Osteoblast (primary cell): Measurements from ENCODE around the gene MS4A15. TPM values are rescaled to one million over a fixed set of nuclear protein-coding genes. Genes with fewer than 3 reads are reported as not detected.

ENCODE experiments used
- DNase-seq: peaks from one replicate; pipeline ENCODE4 v3.0.0; 2011; ENCODE audit warnings: low spot score, mixed read lengths; ENCODE audit not compliant: insufficient read length; ENCODE audit errors: missing footprints
- H2AFZ ChIP-seq: 2 replicates; pipeline ENCODE4 v1.6.0; 2011; ENCODE audit warnings: mild to moderate bottlenecking, low read length
- H3K27ac ChIP-seq: 2 replicates; pipeline ENCODE4 v1.5.1; 2011; ENCODE audit warnings: mild to moderate bottlenecking, low read depth, low read length, moderate library complexity
- H3K27me3 ChIP-seq: 2 replicates; pipeline ENCODE4 v1.6.0; 2012; ENCODE audit warnings: mild to moderate bottlenecking, control low read depth, inconsistent platforms, low read length, moderate library complexity; ENCODE audit not compliant: insufficient read depth
- H3K36me3 ChIP-seq: 2 replicates; pipeline ENCODE4 v1.5.1; 2011; ENCODE audit warnings: mild to moderate bottlenecking, low read length, control low read depth, moderate library complexity; ENCODE audit not compliant: insufficient read depth
- H3K4me1 ChIP-seq: 2 replicates; pipeline ENCODE4 v1.5.1; 2011; ENCODE audit warnings: mild to moderate bottlenecking, low read length, control low read depth, moderate library complexity; ENCODE audit not compliant: insufficient read depth
- H3K4me2 ChIP-seq: 2 replicates; pipeline ENCODE4 v1.6.0; 2011; ENCODE audit warnings: mild to moderate bottlenecking, low read length; ENCODE audit not compliant: insufficient read depth
- H3K4me3 ChIP-seq: fragments of 200-600 bp; sonication (generic); 3 replicates; pipeline ENCODE4 v1.5.1; 2012; ENCODE audit warnings: mild to moderate bottlenecking, low read length, inconsistent platforms; ENCODE audit not compliant: insufficient read depth
- H3K79me2 ChIP-seq: 2 replicates; pipeline ENCODE4 v1.6.0; 2012; ENCODE audit warnings: mild to moderate bottlenecking, low read length, control low read depth, inconsistent platforms; ENCODE audit not compliant: insufficient read depth
- H3K9me3 ChIP-seq: 2 replicates; pipeline ENCODE4 v1.5.1; 2011; ENCODE audit warnings: low read depth, low read length, control low read depth
- H4K20me1 ChIP-seq: 2 replicates; pipeline ENCODE4 v1.6.0; 2012; ENCODE audit warnings: mild to moderate bottlenecking, low read length, control low read depth; ENCODE audit not compliant: insufficient read depth
- total RNA-seq: library from RNA; depleted of rRNA; stranded (reverse); fragments of >200 nt; gene quantifications from 2 replicates; pipeline ENCODE4 v1.2.3, GENCODE V29; 2012
- TF ChIP-seq, protein P1 (sequence below): IDR thresholded peaks from 2 replicates; pipeline ENCODE4 v1.5.1; 2011; ENCODE audit warnings: mild to moderate bottlenecking, low read depth, low read length, moderate library complexity; ENCODE audit errors: extremely low read depth

Gene MS4A15
- total RNA-seq, 1 donor, result not detected

DNA sequence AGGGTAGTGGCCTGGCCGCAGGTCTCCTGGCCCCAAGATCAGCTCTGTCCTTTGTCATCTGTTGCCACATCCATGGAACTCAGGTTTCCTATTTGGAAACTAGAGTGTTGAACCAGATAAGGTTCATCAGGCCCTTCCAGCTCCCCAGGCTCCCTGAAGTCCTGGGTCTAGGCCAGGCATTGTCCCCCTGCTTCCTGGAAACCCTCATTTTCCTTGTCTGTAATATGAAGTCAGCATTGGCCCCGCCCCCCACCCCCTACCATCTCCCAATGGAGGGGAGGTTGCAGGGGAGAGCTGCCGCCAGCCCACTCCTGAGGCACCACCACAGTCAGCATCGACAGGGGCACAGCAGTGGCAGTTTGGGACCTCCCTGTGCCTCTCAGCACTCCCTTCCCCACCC is 19.5 kb downstream of the MS4A15 start:
- TF ChIP-seq, protein P1, sequence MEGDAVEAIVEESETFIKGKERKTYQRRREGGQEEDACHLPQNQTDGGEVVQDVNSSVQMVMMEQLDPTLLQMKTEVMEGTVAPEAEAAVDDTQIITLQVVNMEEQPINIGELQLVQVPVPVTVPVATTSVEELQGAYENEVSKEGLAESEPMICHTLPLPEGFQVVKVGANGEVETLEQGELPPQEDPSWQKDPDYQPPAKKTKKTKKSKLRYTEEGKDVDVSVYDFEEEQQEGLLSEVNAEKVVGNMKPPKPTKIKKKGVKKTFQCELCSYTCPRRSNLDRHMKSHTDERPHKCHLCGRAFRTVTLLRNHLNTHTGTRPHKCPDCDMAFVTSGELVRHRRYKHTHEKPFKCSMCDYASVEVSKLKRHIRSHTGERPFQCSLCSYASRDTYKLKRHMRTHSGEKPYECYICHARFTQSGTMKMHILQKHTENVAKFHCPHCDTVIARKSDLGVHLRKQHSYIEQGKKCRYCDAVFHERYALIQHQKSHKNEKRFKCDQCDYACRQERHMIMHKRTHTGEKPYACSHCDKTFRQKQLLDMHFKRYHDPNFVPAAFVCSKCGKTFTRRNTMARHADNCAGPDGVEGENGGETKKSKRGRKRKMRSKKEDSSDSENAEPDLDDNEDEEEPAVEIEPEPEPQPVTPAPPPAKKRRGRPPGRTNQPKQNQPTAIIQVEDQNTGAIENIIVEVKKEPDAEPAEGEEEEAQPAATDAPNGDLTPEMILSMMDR, result no peak
- peaks cover 15% of the 10 kb centered on the region for H3K4me1 ChIP-seq
- no peak overlapping the region for H3K4me2 ChIP-seq
- H3K27me3 ChIP-seq, result peaks cover 6% of the 10 kb centered on the region
- no peak overlapping the region for H3K4me3 ChIP-seq
- no peaks in the 10 kb centered on the region for H3K36me3 ChIP-seq
- no peak for DNase-seq
- H2AFZ ChIP-seq, result no peak overlapping the region
- no peaks in the 10 kb centered on the region for H3K79me2 ChIP-seq
- no peaks in the 10 kb centered on the region for H3K9me3 ChIP-seq
- H3K27ac ChIP-seq, result no peak overlapping the region
- no peaks in the 10 kb centered on the region for H4K20me1 ChIP-seq

DNA sequence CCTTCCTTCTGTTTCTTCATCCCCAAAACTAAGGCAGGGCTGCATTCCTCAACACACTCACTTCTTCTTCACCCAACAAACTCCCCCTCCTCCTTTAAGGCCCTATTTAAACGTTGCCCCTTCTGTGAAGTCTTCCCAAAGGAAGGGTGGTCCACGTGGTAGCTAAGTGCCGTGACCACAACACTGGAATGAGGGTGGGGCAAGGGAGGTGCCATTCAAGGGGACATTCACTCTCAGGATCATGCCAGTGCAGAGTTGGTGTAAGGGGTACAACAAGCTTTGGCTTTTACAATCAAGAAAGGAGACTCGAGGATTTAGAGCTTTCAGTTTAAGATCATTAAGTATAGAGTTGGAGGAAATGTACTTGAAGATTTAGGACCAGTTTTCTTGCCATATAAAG is 20.4 kb downstream of the MS4A15 start:
- H3K9me3 ChIP-seq, result no peaks in the 10 kb centered on the region
- H2AFZ ChIP-seq, result no peak overlapping the region
- TF ChIP-seq, protein P1, result no peak
- H3K36me3 ChIP-seq, result no peaks in the 10 kb centered on the region
- no peak for DNase-seq
- no peaks in the 10 kb centered on the region for H4K20me1 ChIP-seq
- peak overlapping the region; percentile 15 for H3K27ac ChIP-seq
- peaks cover 16% of the 10 kb centered on the region for H3K27me3 ChIP-seq
- H3K4me3 ChIP-seq, result no peak overlapping the region
- H3K4me1 ChIP-seq, result peaks cover 15% of the 10 kb centered on the region
- no peaks in the 10 kb centered on the region for H3K79me2 ChIP-seq
- no peak overlapping the region for H3K4me2 ChIP-seq

DNA sequence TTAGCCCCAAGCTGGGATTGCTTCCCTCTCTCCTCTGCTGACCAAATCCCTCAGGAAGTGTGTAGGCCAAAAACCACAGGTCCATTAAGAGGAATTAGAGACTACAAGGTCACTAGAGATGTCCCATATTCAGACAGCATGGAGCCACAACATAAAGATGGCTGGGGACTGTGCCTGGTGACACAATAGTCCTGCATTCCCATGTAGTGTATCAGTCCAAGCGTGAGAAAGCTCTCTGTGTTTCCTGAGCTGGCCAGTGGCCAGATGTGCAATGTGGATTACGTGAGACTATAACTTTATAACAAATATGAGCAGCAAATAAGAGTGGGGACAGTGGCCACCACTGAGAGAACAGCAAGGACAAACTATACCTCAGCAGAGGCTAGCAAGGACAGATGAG is 20.9 kb downstream of the MS4A15 start:
- H3K9me3 ChIP-seq, result no peaks in the 10 kb centered on the region
- DNase-seq, result peak; percentile 92
- H3K36me3 ChIP-seq, result no peaks in the 10 kb centered on the region
- TF ChIP-seq, protein P1, result no peak
- no peak overlapping the region for H3K4me3 ChIP-seq
- no peak overlapping the region for H3K4me2 ChIP-seq
- peaks cover 19% of the 10 kb centered on the region for H3K27me3 ChIP-seq
- H2AFZ ChIP-seq, result peak overlapping the region; percentile 1
- H3K4me1 ChIP-seq, result peaks cover 15% of the 10 kb centered on the region
- H3K27ac ChIP-seq, result no peak overlapping the region
- H4K20me1 ChIP-seq, result no peaks in the 10 kb centered on the region
- no peaks in the 10 kb centered on the region for H3K79me2 ChIP-seq

DNA sequence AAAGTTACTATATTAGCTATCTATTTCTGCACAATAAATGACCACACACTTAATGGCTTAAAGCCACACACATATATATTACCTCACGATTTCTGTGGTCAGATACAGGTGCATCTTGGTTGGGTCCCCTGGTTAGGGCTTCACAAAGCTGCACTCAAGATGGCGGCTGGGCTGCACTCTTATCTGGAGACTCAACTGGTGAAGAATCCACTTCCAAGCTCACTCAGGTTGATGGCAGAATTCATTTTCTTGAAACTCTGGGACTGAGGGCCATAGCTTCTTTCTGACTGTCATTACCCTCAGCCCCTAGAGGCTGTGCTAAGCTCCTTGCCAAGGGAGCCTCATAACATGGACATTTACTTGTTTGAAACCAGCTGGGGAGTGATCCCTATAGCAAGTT is 23.4 kb downstream of the MS4A15 start:
- Histone ChIP-seq H4K20me1 (no peaks in the 10 kb centered on the region), H3K4me1 (peaks cover 15% of the 10 kb centered on the region), H3K4me3 (no peak overlapping the region), H3K27ac (no peak overlapping the region), H3K79me2 (no peaks in the 10 kb centered on the region), H3K27me3 (peaks cover 23% of the 10 kb centered on the region), H2AFZ (no peak overlapping the region), H3K4me2 (no peak overlapping the region), H3K36me3 (no peaks in the 10 kb centered on the region), H3K9me3 (no peaks in the 10 kb centered on the region)
- no peak for DNase-seq
- TF ChIP-seq, protein P1, result no peak
